MM.1S (cell line): ENCODE results near the gene DYRK1B.

Experiments used
- EZH2 ChIP-seq: fragments of 300-600 bp; sonication (generic); optimal IDR thresholded peaks from 2 replicates; pipeline ENCODE3; 2017; ENCODE audit warnings: low read depth, mild to moderate bottlenecking, antibody characterized with exemption, low read length, mixed read lengths
- EZH2phosphoT487 ChIP-seq: fragments of 300-600 bp; sonication (generic); IDR thresholded peaks from 2 replicates; pipeline ENCODE4 v1.6.1; 2018; ENCODE audit warnings: antibody characterized with exemption, low read length
- TF ChIP-seq, protein P1 (sequence below): fragments of 300-600 bp; sonication (generic); IDR thresholded peaks from 2 replicates; pipeline ENCODE4 v1.5.1; 2016; ENCODE audit warnings: antibody characterized with exemption, low read length, mixed read lengths

DNA sequence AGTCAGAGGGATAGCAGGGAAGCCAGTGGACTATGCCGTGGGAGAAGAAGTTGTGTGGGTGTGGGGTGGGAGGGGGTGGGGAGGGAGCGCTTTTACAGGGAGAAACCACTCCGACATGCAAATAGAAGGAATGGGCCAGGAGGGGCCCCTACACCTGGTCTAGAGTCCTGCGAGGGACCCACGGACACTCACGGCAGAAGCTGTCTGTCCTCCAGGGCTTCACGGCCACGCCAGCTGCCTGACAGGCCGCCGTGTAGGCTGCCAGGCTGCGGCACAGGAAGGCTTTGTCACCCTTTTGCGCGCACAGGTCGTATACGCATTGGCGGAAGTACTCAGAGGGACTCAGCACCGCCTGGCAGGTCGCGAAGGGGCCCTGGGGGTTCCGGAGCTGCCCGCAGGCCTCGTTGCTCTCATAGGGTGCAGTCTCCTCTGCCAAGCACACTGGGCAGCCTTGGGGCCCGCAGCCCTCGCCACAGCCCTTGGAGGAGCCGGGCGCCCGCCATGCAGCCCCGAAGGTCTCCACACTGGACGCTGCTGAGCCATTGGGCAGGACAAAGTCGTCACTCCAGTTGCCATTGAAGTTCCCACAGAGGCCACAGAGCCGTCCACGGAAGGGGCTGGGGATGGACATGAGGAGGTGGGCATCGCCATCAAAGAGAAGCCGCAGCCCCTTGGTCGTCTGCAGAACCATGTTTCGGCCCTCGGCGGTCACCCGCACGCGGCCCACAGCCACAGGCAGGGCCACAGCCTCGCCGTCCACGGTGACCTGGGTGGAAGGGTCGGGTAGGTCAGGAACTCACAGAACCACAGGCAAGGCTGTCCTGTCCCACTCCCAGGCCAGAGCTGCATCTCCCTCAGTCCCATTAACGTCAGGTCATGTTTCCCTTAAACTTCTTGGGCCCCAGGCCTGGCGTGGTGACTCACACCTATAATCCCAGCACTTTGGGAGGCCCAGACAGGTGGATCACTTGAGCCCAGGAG lies 38.2 kb upstream of the DYRK1B start:
- TF ChIP-seq, protein P1, sequence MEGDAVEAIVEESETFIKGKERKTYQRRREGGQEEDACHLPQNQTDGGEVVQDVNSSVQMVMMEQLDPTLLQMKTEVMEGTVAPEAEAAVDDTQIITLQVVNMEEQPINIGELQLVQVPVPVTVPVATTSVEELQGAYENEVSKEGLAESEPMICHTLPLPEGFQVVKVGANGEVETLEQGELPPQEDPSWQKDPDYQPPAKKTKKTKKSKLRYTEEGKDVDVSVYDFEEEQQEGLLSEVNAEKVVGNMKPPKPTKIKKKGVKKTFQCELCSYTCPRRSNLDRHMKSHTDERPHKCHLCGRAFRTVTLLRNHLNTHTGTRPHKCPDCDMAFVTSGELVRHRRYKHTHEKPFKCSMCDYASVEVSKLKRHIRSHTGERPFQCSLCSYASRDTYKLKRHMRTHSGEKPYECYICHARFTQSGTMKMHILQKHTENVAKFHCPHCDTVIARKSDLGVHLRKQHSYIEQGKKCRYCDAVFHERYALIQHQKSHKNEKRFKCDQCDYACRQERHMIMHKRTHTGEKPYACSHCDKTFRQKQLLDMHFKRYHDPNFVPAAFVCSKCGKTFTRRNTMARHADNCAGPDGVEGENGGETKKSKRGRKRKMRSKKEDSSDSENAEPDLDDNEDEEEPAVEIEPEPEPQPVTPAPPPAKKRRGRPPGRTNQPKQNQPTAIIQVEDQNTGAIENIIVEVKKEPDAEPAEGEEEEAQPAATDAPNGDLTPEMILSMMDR: no peak
- no peak for TF ChIP-seq EZH2
- no peak for TF ChIP-seq EZH2phosphoT487
